IPS-NIHi11 (cell line): ENCODE data around the gene EML6.

Source experiments
- DNase-seq: peaks from one replicate; pipeline ENCODE4 v3.0.0; 2012; ENCODE audit warnings: mixed read lengths, low spot score

EML6 gene

GRCh38 chr2:54946220-54946805, 222.9 kb downstream of the EML6 start:
- DNase-seq, result no peak

- no peak for DNase-seq
These were observed 223.7 kb downstream of the EML6 start for GRCh38 chr2:54947136-54947535.

GRCh38 chr2:54947646-54948045, 224.2 kb downstream of the EML6 start:
- DNase-seq, result no peak

- DNase-seq, result no peak
These were observed 224.7 kb downstream of the EML6 start for GRCh38 chr2:54948120-54948519.

- DNase-seq, result no peak
These were observed 226.0 kb downstream of the EML6 start for GRCh38 chr2:54949431-54949830.

- DNase-seq, result no peak
These were observed 227.3 kb downstream of the EML6 start for GRCh38 chr2:54950811-54951210.

- DNase-seq, result no peak
These were observed 229.0 kb downstream of the EML6 start for GRCh38 chr2:54952425-54952824.

GRCh38 chr2:54952978-54953456, 229.6 kb downstream of the EML6 start:
- DNase-seq, result no peak

- no peak for DNase-seq
These were observed 230.7 kb downstream of the EML6 start for GRCh38 chr2:54954158-54954557.

- DNase-seq, result no peak
These were observed 231.4 kb downstream of the EML6 start for GRCh38 chr2:54954705-54955357.

GRCh38 chr2:54955358-54956110, 232.1 kb downstream of the EML6 start:
- no peak for DNase-seq

GRCh38 chr2:54956111-54956627, 232.7 kb downstream of the EML6 start:
- DNase-seq, result no peak

GRCh38 chr2:54957321-54957999, 234.0 kb downstream of the EML6 start:
- peak; percentile 53 for DNase-seq

- DNase-seq, result no peak
These were observed 235.4 kb downstream of the EML6 start for GRCh38 chr2:54958717-54959371.

GRCh38 chr2:54960164-54960563, 236.7 kb downstream of the EML6 start:
- DNase-seq, result no peak

- no peak for DNase-seq
These were observed 239.0 kb downstream of the EML6 start for GRCh38 chr2:54962511-54962910.

GRCh38 chr2:54962935-54963440, 239.5 kb downstream of the EML6 start:
- no peak for DNase-seq

- no peak for DNase-seq
These were observed 240.0 kb downstream of the EML6 start for GRCh38 chr2:54963476-54963875.

- no peak for DNase-seq
These were observed 240.8 kb downstream of the EML6 start for GRCh38 chr2:54964271-54964670.

- no peak for DNase-seq
These were observed 241.4 kb downstream of the EML6 start for GRCh38 chr2:54964816-54965215.

GRCh38 chr2:54965425-54965824, 242.0 kb downstream of the EML6 start:
- DNase-seq, result no peak
